H1 (cell line): ENCODE results near the gene ZNF20. TPM values are rescaled to one million over a fixed set of nuclear protein-coding genes. Genes with fewer than 3 reads are reported as not detected.

Source experiments
- CTCF ChIA-PET: fragments of 300-600 bp; sonication (Branson Sonifier 250); formaldehyde crosslinking; loops from one replicate; lab custom pipeline; 2021; ENCODE audit not compliant: partially characterized antibody; lab: Charles Lee
- POLR2A ChIA-PET: fragments of 300-600 bp; sonication (Branson Sonifier 250); formaldehyde crosslinking; loops from one replicate; lab custom pipeline; 2021; ENCODE audit warnings: inconsistent platforms; ENCODE audit not compliant: partially characterized antibody; lab: Charles Lee
- DNase-seq, 2 experiments: peaks; one replicate each; pipeline versions ENCODE4 v3.0.0 to v3.0.0-alpha.2; 2010 to 2022; ENCODE audit warnings: low spot score in 2 of 2, low read depth in 1 of 2, mixed read lengths in 1 of 2
- FAIRE-seq: peaks from 2 replicates; lab custom pipeline; 2011; peaks lifted over from hg19 to GRCh38; lab: Jason Lieb, UNC
- H2AFZ ChIP-seq: 2 replicates; pipeline ENCODE4 v1.8.1; 2012; ENCODE audit warnings: low read length, inconsistent platforms
- H2AK5ac ChIP-seq: 2 replicates; pipeline ENCODE4 v1.6.1; 2013; ENCODE audit warnings: low read depth, low read length
- H2BK120ac ChIP-seq: replicated peaks from 2 replicates; pipeline ENCODE3; 2013; ENCODE audit warnings: low read depth, low read length, inconsistent platforms
- H2BK12ac ChIP-seq: 2 replicates; pipeline ENCODE4 v1.6.1; 2013; ENCODE audit warnings: low read depth, low read length
- H2BK15ac ChIP-seq: 2 replicates; pipeline ENCODE4 v1.6.1; 2013; ENCODE audit warnings: low read length
- H2BK20ac ChIP-seq: 2 replicates; pipeline ENCODE4 v1.6.1; 2013; ENCODE audit warnings: low read length
- H2BK5ac ChIP-seq: 2 replicates; pipeline ENCODE4 v1.6.1; 2013; ENCODE audit warnings: low read depth, low read length
- H3K14ac ChIP-seq: 2 replicates; pipeline ENCODE4 v1.6.1; 2013; ENCODE audit warnings: inconsistent platforms; ENCODE audit not compliant: insufficient read length
- H3K18ac ChIP-seq: 2 replicates; pipeline ENCODE4 v1.6.1; 2013; ENCODE audit warnings: low read length; ENCODE audit errors: extremely low read depth
- H3K23ac ChIP-seq: 2 replicates; pipeline ENCODE4 v1.6.1; 2013; ENCODE audit warnings: inconsistent platforms; ENCODE audit not compliant: insufficient read length
- H3K23me2 ChIP-seq: 2 replicates; pipeline ENCODE4 v1.6.1; 2013; ENCODE audit warnings: low read depth, low read length
- H3K27ac ChIP-seq: 2 replicates; pipeline ENCODE4 v1.6.1; 2011; ENCODE audit warnings: low read depth, low read length, inconsistent platforms
- H3K27me3 ChIP-seq, 4 experiments: replicated peaks in 1 of 4; 1 replicate in 1 of 4; 2 replicates in 3 of 4; pipeline versions ENCODE4 v1.6.1 to v1.8.1; 2011 to 2013; ENCODE audit warnings: low read length in 3 of 4, mild to moderate bottlenecking in 3 of 4, inconsistent platforms in 2 of 4, mixed read lengths in 2 of 4, moderate library complexity in 1 of 4; ENCODE audit not compliant: control insufficient read depth in 3 of 4, insufficient read depth in 3 of 4; ENCODE audit errors: extremely low read depth in 1 of 4
- H3K36me3 ChIP-seq, 4 experiments: 2 replicates each; pipeline versions ENCODE4 v1.6.1 to v1.8.1; 2011 to 2013; ENCODE audit warnings: mild to moderate bottlenecking in 4 of 4, low read length in 3 of 4, moderate library complexity in 2 of 4, control low read depth in 1 of 4, inconsistent platforms in 1 of 4; ENCODE audit not compliant: insufficient read depth in 4 of 4, control insufficient read depth in 2 of 4
- H3K4ac ChIP-seq: replicated peaks from 2 replicates; pipeline ENCODE3; 2013; ENCODE audit warnings: low read length, low read depth, mixed read lengths, inconsistent platforms; ENCODE audit not compliant: insufficient read length
- H3K4me1 ChIP-seq, 4 experiments: replicated peaks in 1 of 4; 1 replicate in 1 of 4; 2 replicates in 3 of 4; pipeline versions ENCODE4 v1.6.1 to v1.8.1; 2011 to 2013; ENCODE audit warnings: low read length in 3 of 4, inconsistent platforms in 2 of 4, mixed read lengths in 1 of 4; ENCODE audit not compliant: insufficient read depth in 4 of 4, control insufficient read depth in 3 of 4
- H3K4me2 ChIP-seq, 2 experiments: 2 replicates each; pipeline versions ENCODE4 v1.6.1 to v1.8.1; 2011 to 2013; ENCODE audit warnings: low read depth in 2 of 2, low read length in 2 of 2, control low read depth in 1 of 2, inconsistent platforms in 1 of 2, mild to moderate bottlenecking in 1 of 2; ENCODE audit not compliant: insufficient read depth in 1 of 2
- H3K4me3 ChIP-seq, 4 experiments: fragments of 200-600, 300-600 bp in 1 of 4; sonication (generic), shearing (Covaris generic), sonication (Bioruptor Twin) in 1 of 4; 2 replicates each; pipeline versions ENCODE4 v1.5.1 to v1.8.1; 2011 to 2016; ENCODE audit warnings: low read length in 4 of 4, low read depth in 3 of 4, control low read depth in 2 of 4, inconsistent platforms in 2 of 4, mild to moderate bottlenecking in 2 of 4, mixed read lengths in 1 of 4, moderate library complexity in 1 of 4; ENCODE audit not compliant: insufficient read depth in 2 of 4; ENCODE audit errors: extremely low read depth in 1 of 4
- H3K56ac ChIP-seq: replicated peaks from 2 replicates; pipeline ENCODE3; 2013; ENCODE audit warnings: low read depth, mild to moderate bottlenecking, mixed read lengths, low read length, inconsistent platforms; ENCODE audit not compliant: insufficient read length
- H3K79me1 ChIP-seq: 2 replicates; pipeline ENCODE4 v1.6.1; 2013; ENCODE audit warnings: low read depth, low read length, control low read depth
- H3K79me2 ChIP-seq, 2 experiments: 2 replicates each; pipeline versions ENCODE4 v1.6.1 to v1.8.1; 2012 to 2013; ENCODE audit warnings: low read length in 2 of 2, mild to moderate bottlenecking in 2 of 2, inconsistent platforms in 1 of 2; ENCODE audit not compliant: insufficient read depth in 2 of 2, control insufficient read depth in 1 of 2
- H3K9ac ChIP-seq, 4 experiments: replicated peaks in 1 of 4; 1 replicate in 1 of 4; 2 replicates in 3 of 4; pipeline versions ENCODE4 v1.6.1 to v1.8.1; 2011 to 2013; ENCODE audit warnings: low read depth in 3 of 4, low read length in 3 of 4, control low read depth in 2 of 4, mild to moderate bottlenecking in 2 of 4, moderate library complexity in 2 of 4, inconsistent platforms in 1 of 4; ENCODE audit errors: extremely low read depth in 1 of 4
- H3K9me3 ChIP-seq, 2 experiments: 2 replicates each; pipeline versions ENCODE4 v1.6.1 to v1.8.1; 2012 to 2013; ENCODE audit warnings: mild to moderate bottlenecking in 2 of 2, moderate library complexity in 2 of 2, control low read depth in 1 of 2, inconsistent platforms in 1 of 2, low read depth in 1 of 2, low read length in 1 of 2, mixed read lengths in 1 of 2; ENCODE audit not compliant: insufficient read depth in 2 of 2
- H4K20me1 ChIP-seq, 2 experiments: replicated peaks in 1 of 2; 2 replicates each; pipeline versions ENCODE3 to v1.8.1; 2011 to 2013; ENCODE audit warnings: inconsistent platforms in 2 of 2, low read length in 2 of 2, mild to moderate bottlenecking in 1 of 2; ENCODE audit not compliant: insufficient read depth in 2 of 2, control insufficient read depth in 1 of 2
- H4K5ac ChIP-seq: 2 replicates; pipeline ENCODE4 v1.6.1; 2013; ENCODE audit warnings: low read length, low read depth, mixed read lengths, inconsistent platforms; ENCODE audit not compliant: insufficient read length
- H4K8ac ChIP-seq: 2 replicates; pipeline ENCODE4 v1.8.0; 2013; ENCODE audit warnings: mild to moderate bottlenecking, moderate library complexity, low read length, inconsistent platforms; ENCODE audit not compliant: insufficient read depth; ENCODE audit errors: extremely low read depth
- H4K91ac ChIP-seq: replicated peaks from 2 replicates; pipeline ENCODE3; 2013; ENCODE audit warnings: low read length, mixed read lengths, inconsistent platforms; ENCODE audit not compliant: insufficient read length
- E2F6 ChIP-seq: IDR thresholded peaks from 2 replicates; pipeline ENCODE4 v1.6.1; 2012; ENCODE audit warnings: inconsistent platforms
- PHF8 ChIP-seq: fragments of 200-600 bp; sonication (generic); conservative IDR thresholded peaks from 2 replicates; pipeline ENCODE4 v1.7.1; 2012; ENCODE audit warnings: low read depth, mild to moderate bottlenecking, inconsistent platforms, low read length, moderate library complexity
- SIX5 ChIP-seq: IDR thresholded peaks from 2 replicates; pipeline ENCODE4 v1.6.1; 2011; ENCODE audit warnings: mild to moderate bottlenecking, low read depth, low read length
- TEAD4 ChIP-seq: IDR thresholded peaks from 2 replicates; pipeline ENCODE4 v1.6.1; 2012; ENCODE audit warnings: low read depth, low read length, inconsistent platforms, mixed read lengths
- USF2 ChIP-seq: IDR thresholded peaks from 2 replicates; pipeline ENCODE4 v1.6.1; 2011; ENCODE audit warnings: low read length, improper control_type of control experiment
- WGBS, 2 experiments: shearing (Covaris generic) in 1 of 2; methylation state at CpG; one replicate each; pipeline versions ENCODE4 v1.1.6 to v1.1.7; 2013 to 2015; ENCODE audit warnings: low lambda C conversion rate in 2 of 2, mixed read lengths in 2 of 2, inconsistent platforms in 1 of 2, low coverage in 1 of 2, missing lambda C conversion rate in 1 of 2; ENCODE audit not compliant: insufficient replicate concordance in 2 of 2, insufficient coverage in 1 of 2, insufficient read length in 1 of 2; ENCODE audit errors: extremely low coverage in 1 of 2, missing lambda C conversion rate in 1 of 2; 5-methylcytosine and 5-hydroxymethylcytosine counted together
- polyA plus RNA-seq, 7 experiments: library from polyadenylated mRNA; depleted of rRNA in 3 of 7; stranded (reverse) in 5 of 7; unstranded in 2 of 7; fragments of >200 nt in 5 of 7; fragments of 200-250 nt in 2 of 7; gene quantifications; 1 replicate in 5 of 7; 2 replicates in 1 of 7; 4 replicates in 1 of 7; pipeline versions ENCODE4 v1.2.1 to v1.2.3, GENCODE V29; 2011 to 2013; ENCODE audit warnings: missing spikeins in 2 of 7, mixed read lengths in 2 of 7
- total RNA-seq: library from RNA; stranded (reverse); fragmentation: NEBNext Ultra II Directional; extraction: Animal tissue kit (Norgen Biotek cat#: 25700); gene quantifications from 2 replicates; pipeline ENCODE4 v1.2.1, GENCODE V29; 2021

Gene ZNF20
- total and polyA plus RNA-seq, 2 of the 8 experiments (the other 6 are each of a cell fraction or from before 2014, with no cell fraction given) = 1.6 to 9.0 TPM

- Histone ChIP-seq H3K9me3 (peaks cover 0 to 5% of the 10 kb centered on the region in 2 experiments; a peak in 1 of 4 replicates), H3K79me1 (peaks cover 2% of the 10 kb centered on the region; the same call in 1 of the 2 replicates), H3K56ac (no peak overlapping the region), H3K18ac (no peak overlapping the region), H3K23me2 (peaks cover 3% of the 10 kb centered on the region), H4K8ac (no peak overlapping the region; the same call in 1 of the 2 replicates), H3K4me3 (peak overlapping the region; percentile 77 to 93 (median 82)), H3K36me3 (peaks cover 2 to 15% (median 10%) of the 10 kb centered on the region in 4 experiments; a peak in 6 of 8 replicates), H2AK5ac (peak overlapping the region; percentile 33; the same call in 1 of the 2 replicates), H3K14ac (no peak overlapping the region), H3K9ac (peak overlapping the region in 3 of 4 experiments; percentile 95 to 99 (median 96); a peak in 4 of 7 replicates), H2BK5ac (no peak overlapping the region), H3K27ac (0 out of 2 replicates have a peak overlapping the region, but pooled peaks have one; percentile 93), H2AFZ (no peak overlapping the region), H3K4ac (no peak overlapping the region), H3K23ac (no peak overlapping the region), H4K20me1 (peaks cover 3 to 5% of the 10 kb centered on the region in 2 experiments), H2BK120ac (no peak overlapping the region), H3K79me2 (peaks cover 3 to 46% of the 10 kb centered on the region in 2 experiments), H3K4me1 (peaks cover 0 to 3% (median 2%) of the 10 kb centered on the region in 4 experiments; a peak in 3 of 7 replicates), H4K91ac (no peak overlapping the region), H3K27me3 (no peaks in the 10 kb centered on the region), H2BK12ac (no peak overlapping the region; the same call in 1 of the 2 replicates), H4K5ac (no peak overlapping the region), H2BK15ac (no peak overlapping the region), H2BK20ac (no peak overlapping the region), H3K4me2 (peak overlapping the region; percentile 86 to 99)
- 0 out of 2 replicates have a peak, but pooled peaks have one; percentile 19 for TF ChIP-seq E2F6
- TF ChIP-seq USF2 = no peak
- no peak for TF ChIP-seq TEAD4
- TF ChIP-seq PHF8 = no peak
- no peak for TF ChIP-seq SIX5
- FAIRE-seq (no peak), DNase-seq (no peak)
- WGBS, 2 experiments = 61% methylated on average over 11 of the region's 11 CpGs; no CpG with 5 or more reads in 1 of the 2 experiments
- ChIA-PET CTCF (interaction anchor here (1.9 kb wide), 1 partner anchor 65 kb away, joined by 10 read pairs; no protein-coding TSS in a partner anchor), POLR2A (interaction anchor here (1.1 to 2.2 kb wide), 16 partner anchors 9 to 340 kb away, joined by 3 to 26 read pairs (median 6); partner anchors contain the start of genes ZNF20, ZNF442, ZNF563 and ZNF69)
Observed at GRCh38 chr19:12155324-12155860, 15.2 kb upstream of the ZNF20 start.
